Hematopoietic multipotent progenitor cell treated with erythropoietin and hydrocortisone succinate and interleukin-3 and kit ligand, for 4 days (in vitro differentiated cells): ENCODE data around the gene SAMD4A.

Source experiments
- DNase-seq: peaks from one replicate; pipeline ENCODE4 v3.0.0-alpha.2; 2015

The SAMD4A gene

DNA sequence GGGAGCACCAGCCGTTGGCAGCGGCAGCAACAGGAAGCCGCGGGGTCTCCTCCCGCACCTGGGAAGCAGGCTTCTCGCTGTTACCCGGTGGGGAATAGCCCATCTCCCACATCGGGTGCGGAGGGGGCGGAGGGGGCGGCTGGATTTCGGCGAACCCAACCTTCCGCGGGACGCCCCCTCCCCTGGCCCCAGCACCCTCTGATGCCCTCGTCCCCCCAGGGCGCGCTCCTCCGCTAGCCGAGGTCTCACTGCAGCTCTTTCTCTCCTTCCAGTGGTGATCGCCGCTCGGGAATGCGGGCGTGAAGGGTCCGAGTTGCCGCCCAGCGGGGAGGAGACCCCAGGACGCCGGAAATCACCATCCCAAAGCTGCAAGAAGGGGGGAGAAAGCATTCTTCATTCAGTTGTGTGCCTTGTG is 303 bp downstream of the SAMD4A start:
- no peak for DNase-seq

DNA sequence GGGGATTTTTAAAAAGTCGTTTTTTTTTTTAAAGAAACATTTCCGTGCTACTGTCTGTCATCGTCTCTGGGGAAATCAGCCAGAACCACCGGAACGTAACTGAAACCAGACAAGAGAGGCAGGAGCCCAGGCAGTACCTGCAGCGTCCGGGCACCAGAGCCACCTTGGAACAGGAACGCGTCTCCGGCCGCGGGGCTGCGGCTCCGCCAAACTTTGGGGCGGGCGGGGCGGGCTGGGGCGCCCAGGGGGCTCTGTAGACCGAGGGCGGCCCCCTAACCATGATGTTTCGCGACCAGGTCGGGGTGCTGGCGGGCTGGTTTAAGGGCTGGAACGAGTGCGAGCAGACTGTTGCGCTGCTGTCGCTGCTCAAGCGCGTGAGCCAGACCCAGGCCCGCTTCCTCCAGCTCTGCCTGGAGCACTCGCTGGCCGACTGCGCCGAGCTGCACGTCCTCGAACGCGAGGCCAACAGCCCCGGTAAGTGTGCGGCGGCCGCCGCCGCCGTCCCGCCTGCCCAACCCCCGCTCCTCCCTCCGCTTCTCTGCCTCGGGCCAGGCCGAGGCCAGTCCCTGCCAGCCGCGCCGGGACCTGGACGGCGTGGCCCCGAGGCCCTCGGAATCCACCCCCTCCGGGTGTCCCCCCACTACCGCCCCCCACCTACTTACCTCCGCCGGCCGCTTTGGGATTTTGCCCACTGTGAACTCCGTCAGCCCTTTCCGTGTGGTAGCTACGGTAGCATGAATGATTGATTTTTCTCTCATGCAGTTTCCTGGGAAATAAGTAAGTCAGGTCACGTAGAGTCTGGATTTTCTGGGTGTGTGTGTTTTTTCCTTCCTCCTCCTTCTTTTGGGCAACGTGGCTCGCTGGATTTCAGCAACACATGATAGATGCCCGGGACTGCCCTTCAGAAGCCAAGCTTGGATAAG is 972 bp downstream of the SAMD4A start:
- DNase-seq, result peak; percentile 67

- DNase-seq, result no peak
These were observed 2.1 kb downstream of the SAMD4A start for GRCh38 chr14:54568821-54569595.

GRCh38 chr14:54570047-54570446 is 3.1 kb downstream of the SAMD4A start:
- DNase-seq, result no peak

- DNase-seq, result no peak
These were observed 3.9 kb downstream of the SAMD4A start for GRCh38 chr14:54570631-54571415.

- peak; percentile 56 for DNase-seq
These were observed 5.4 kb downstream of the SAMD4A start for GRCh38 chr14:54572316-54572715.

DNA sequence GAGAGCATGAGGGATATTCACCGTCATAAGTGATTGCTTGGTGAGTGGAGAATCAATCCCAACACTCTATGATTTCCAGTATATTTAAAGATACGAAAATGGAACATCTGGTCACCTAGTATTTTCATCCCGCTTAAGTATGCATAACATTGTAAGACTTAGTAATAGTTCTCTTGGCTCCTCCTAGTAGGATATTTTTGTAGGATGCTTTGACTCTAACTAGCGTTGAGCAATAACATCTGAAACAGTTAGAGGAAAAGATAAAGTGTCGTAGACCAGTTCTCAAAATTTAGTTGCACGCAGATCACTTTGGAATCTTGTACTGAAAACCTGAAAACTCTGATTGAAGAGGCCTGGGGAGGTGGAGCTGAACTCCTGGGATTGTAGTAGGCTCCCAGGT is 7.6 kb downstream of the SAMD4A start:
- no peak for DNase-seq

DNA sequence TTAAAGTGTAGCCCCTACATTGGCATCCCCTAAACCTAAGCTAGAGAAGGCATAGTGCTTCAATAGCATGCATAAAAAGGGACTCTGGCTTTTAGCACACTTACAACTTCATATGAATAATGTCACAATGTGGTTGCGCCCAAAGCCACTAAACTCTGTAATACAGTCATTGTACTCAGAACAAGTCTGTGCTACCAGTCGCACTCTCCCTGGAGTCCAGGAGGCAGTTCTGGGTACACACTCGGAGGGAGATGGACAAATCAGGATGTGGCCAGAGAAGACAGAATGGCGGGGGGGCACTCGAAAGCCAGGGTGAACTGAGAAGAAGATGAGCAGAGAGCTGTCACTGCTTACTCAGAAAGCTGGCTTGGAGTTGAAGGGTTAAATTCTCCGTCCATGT is 10.6 kb downstream of the SAMD4A start:
- DNase-seq, result no peak

DNA sequence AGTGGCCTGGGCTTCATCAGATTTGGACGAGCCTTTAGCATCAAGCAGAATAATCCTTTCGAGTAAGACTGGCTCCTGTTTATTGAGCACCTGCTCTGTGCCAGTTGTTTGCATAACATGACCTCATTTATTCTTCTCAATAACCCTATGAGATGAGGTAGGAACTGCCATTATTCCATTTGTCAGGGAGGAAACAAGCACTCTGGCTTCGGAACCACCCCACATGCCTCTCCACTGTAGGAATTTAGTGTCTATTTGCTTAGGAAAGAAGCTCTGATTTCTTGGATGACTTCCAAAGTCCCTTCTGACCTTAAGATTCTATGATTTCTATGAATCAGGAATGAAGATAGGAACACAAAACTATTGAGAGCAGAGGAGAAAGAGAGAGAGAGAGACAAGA is 11.0 kb downstream of the SAMD4A start:
- no peak for DNase-seq

DNA sequence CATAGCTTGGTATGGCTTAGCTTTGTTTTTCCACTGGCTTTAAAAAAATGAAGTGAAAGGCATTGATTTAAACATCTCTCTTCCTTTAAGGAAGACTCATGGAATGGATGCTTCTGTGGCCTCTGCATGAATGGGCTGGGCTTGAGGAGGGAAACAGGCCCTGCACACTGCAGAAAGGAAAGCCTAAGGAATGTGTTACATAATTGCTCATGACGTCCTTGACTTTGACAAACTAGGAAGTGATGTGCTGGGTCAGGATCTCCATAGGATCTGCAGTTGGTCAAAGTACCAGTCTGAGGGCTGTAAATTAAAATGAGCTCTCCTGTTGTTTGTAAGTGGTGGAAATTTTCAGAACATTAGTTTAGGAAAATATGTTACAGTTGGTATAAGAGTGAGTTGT is 12.7 kb downstream of the SAMD4A start:
- no peak for DNase-seq

DNA sequence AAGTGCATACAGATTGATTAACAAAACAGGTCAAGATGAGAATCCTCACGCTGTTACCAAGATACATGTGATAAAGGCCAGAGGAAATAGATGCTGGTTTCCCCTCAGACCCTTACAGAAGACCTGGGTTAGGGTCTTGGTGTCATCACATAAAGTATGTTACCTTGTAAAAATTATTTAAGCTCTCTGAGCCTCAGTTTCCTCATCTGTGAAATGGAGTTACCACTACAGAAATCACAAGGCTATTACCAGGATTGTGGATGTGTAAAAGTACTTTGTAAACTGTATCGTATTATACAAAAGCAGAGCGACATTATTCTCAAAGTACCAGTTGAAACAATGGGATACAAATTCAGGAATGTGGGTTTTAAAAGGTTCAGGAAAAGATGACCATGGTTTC is 14.0 kb downstream of the SAMD4A start:
- no peak for DNase-seq

DNA sequence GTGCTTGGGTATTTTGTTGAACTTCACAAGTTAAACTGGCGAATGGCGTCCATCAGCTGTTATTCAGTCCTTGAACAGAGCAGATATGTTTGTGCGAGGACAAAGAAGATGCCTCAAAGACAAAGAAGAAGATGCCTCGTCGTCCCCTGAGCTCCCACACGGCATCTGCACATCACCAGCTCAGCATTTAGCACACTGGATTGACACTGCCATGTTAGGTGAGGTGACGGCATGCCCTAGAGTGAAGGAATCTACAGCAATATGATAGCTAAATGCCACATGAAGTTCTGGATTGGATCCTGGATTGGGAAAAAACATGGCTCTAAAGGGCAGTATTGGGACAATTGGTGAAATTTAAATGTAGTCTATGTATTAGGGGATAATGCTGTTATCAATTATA is 15.4 kb downstream of the SAMD4A start:
- no peak for DNase-seq

DNA sequence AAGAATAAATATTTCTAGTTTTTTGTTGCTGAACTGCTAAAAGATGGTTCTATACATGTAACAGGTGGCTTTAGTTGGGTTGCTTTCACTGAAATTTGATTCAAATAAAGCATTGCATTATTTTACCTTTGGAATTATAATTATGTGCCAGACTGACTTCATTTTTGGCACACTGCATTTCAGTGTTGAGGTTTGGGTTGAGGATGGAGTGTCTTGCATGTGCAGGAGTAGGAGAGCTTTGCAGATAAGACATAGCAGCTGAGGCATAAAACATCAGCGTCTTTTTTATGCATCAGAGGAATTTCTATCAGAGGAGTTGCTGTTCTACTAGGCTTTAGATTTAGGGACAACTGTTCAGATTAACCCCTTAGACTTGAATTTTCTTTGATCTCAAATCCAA is 17.2 kb downstream of the SAMD4A start:
- no peak for DNase-seq

DNA sequence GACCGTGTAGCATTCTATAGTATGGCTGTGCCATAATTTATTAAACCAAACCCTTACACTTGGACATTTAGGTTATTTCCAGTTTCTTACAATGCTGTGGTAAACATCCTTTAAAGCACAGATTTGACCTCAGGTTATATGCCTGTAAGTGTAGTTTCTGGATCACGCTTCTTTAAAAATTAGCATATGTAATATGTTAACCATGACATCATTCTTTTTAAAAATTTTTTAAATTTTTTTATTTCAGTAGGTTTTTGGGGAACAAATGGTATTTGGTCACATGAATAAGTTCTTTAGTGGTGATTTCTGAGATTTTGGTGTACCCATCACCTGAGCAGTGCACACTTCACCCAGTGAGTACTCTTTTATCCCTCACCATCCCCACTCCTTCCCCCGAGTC is 18.3 kb downstream of the SAMD4A start:
- DNase-seq, result no peak

DNA sequence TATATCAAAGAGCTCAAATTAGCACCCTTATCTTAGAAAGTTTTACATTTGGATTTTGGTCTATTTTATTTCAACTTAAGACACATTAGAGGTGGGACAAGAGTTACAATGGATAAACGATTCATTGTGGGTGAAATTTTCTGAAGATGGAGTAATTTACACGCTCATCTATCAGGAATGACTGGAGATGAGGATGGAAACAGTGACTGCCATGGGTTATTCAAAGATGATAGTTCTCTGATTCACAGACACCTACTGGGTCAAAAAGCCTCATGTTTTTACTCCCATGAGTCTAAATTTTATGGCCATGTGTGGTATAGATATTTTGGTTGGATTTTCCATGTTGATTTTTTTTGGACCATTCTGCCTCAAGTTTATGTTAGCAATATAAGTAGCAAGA is 22.1 kb downstream of the SAMD4A start:
- DNase-seq, result no peak

GRCh38 chr14:54589843-54590242 is 22.9 kb downstream of the SAMD4A start:
- no peak for DNase-seq

DNA sequence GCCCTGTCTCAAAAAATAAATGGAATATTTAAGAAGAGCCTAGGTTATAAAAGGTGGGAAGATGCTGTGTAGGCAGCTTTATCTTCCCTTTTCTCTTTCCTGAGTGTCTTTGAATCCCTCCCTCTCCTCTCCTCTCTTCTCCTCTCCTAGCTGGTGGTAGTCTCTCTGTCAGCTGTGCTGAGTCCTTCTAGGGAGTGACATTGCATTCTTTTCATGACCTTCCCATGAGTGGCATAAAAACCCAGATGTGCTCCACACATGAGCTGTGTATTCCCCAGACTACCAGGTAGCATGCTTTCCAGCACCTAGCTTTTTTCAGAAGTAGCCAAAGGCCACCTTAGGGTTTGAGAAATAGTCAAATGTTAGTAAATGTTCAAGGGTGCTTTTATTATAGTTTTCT is 23.6 kb downstream of the SAMD4A start:
- DNase-seq, result no peak

- no peak for DNase-seq
These were observed 24.5 kb downstream of the SAMD4A start for GRCh38 chr14:54591461-54591860.

DNA sequence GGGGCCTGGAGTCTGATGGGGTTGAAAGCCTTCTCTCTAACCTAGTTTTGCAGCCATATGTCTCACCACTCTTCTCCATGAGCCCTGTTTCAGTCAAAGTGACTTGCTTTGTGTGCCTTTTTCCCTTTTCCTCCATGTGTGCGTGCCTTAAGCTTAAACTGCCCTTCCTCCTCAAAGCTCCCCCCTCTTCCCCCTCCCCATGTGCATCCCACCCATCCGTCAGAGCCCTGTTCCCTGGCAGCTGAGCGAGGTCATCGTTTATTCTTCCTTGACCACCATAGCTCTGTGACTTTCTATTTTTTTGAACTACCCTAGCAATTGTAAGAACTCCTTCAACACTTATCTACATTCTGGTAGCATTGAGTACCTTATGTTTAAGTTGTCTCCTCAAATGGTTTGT is 24.9 kb downstream of the SAMD4A start:
- DNase-seq, result no peak

- DNase-seq, result no peak
These were observed 26.9 kb downstream of the SAMD4A start for GRCh38 chr14:54593860-54594259.

- DNase-seq, result no peak
These were observed 27.6 kb downstream of the SAMD4A start for GRCh38 chr14:54594537-54594936.

DNA sequence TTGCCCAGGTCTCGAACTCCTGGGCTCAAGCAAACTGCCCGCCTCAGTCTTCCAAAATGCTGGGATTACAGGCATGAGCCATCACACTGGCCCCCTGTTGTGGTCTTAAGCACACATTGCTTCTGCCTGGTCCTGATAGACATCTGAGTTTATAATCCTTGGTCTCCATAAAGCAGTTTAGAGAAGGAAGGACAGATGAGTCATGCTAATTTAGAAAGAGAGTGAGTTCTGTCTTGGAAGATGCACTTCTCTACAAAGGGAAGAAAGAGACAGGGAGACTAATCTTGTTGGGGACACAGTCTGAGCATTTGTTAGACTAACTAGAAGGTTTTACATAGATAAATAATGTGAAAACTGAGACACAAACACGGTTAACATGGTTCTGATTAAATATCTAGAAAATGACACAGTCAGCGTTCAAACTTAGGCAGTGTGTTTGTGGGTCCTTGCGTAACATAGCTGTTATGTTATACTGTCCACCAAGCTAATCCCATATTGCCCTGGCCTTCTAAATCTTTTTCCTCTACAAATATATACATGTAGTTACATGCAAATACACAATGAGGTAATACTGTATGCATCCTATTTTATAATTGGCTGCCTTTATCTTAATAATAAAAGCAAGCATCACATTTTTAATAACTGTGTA is 31.0 kb downstream of the SAMD4A start:
- peak; percentile 66 for DNase-seq
